GM12878 (cell line): ENCODE results near the gene GHDC. TPM values are rescaled to one million over a fixed set of nuclear protein-coding genes. Genes with fewer than 3 reads are reported as not detected.

ENCODE experiments used
- ASH2L ChIP-seq: fragments of 300-600, 200-600 bp; sonication (generic); IDR thresholded peaks from 2 replicates; pipeline ENCODE4 v1.6.1; 2017; ENCODE audit warnings: low read depth, mild to moderate bottlenecking, borderline replicate concordance
- ATF3 ChIP-seq: IDR thresholded peaks from 2 replicates; pipeline ENCODE4 v1.6.1; 2011; ENCODE audit warnings: low read depth, mild to moderate bottlenecking, low read length, moderate library complexity, borderline replicate concordance; ENCODE audit errors: extremely low read depth
- CBX3 ChIP-seq: fragments of 200-600 bp; sonication (generic); IDR thresholded peaks from 2 replicates; pipeline ENCODE4 v1.6.1; 2016; ENCODE audit warnings: low read depth, borderline replicate concordance
- CHD1 ChIP-seq: IDR thresholded peaks from 2 replicates; pipeline ENCODE4 v1.6.1; 2012; ENCODE audit warnings: low read depth, low read length, improper control_type of control experiment
- IKZF2 ChIP-seq, 2 experiments: fragments of 450-650 bp; IDR thresholded peaks; 2 replicates each; pipeline ENCODE4 v1.6.1; 2017; ENCODE audit warnings: mild to moderate bottlenecking in 2 of 2, moderate library complexity in 2 of 2
- KDM1A ChIP-seq: fragments of 200-600 bp; sonication (generic); IDR thresholded peaks from 2 replicates; pipeline ENCODE4 v1.6.1; 2016; ENCODE audit warnings: borderline replicate concordance
- MEF2B ChIP-seq: fragments of 450-650 bp; IDR thresholded peaks from 2 replicates; pipeline ENCODE4 v1.6.1; 2018; ENCODE audit warnings: mild to moderate bottlenecking, moderate library complexity; ENCODE audit not compliant: partially characterized antibody, poor library complexity, severe bottlenecking
- MLLT1 ChIP-seq: fragments of 450-650 bp; IDR thresholded peaks from 2 replicates; pipeline ENCODE4 v1.6.1; 2016; ENCODE audit warnings: mild to moderate bottlenecking
- MTA3 ChIP-seq: IDR thresholded peaks from 2 replicates; pipeline ENCODE4 v1.6.1; 2012; ENCODE audit warnings: low read length, inconsistent platforms, borderline replicate concordance
- MXI1 ChIP-seq: fragments of 150-350 bp; IDR thresholded peaks from 2 replicates; pipeline ENCODE4 v1.6.1; 2011; ENCODE audit warnings: low read depth, mild to moderate bottlenecking, inconsistent platforms, low read length, improper control_type of control experiment
- NFXL1 ChIP-seq: fragments of 450-650 bp; IDR thresholded peaks from 2 replicates; pipeline ENCODE4 v1.6.1; 2017; ENCODE audit warnings: antibody characterized with exemption, mild to moderate bottlenecking, borderline replicate concordance
- NFYA ChIP-seq: IDR thresholded peaks from 2 replicates; pipeline ENCODE4 v1.6.1; 2011; ENCODE audit warnings: low read depth, mild to moderate bottlenecking, low read length, improper control_type of control experiment, borderline replicate concordance
- RB1 ChIP-seq: fragments of 450-650 bp; formaldehyde crosslinking; IDR thresholded peaks from 2 replicates; pipeline ENCODE4 v1.6.1; 2017; ENCODE audit warnings: mild to moderate bottlenecking, borderline replicate concordance
- RELB ChIP-seq: fragments of 450-650 bp; IDR thresholded peaks from 2 replicates; pipeline ENCODE4 v1.6.1; 2017; ENCODE audit warnings: low read depth, mild to moderate bottlenecking, moderate library complexity
- SMAD1 ChIP-seq: fragments of 450-650 bp; IDR thresholded peaks from 2 replicates; pipeline ENCODE4 v1.6.1; 2018; ENCODE audit warnings: mild to moderate bottlenecking, low read depth; ENCODE audit not compliant: partially characterized antibody
- SMARCA5 ChIP-seq: fragments of 450-650 bp; IDR thresholded peaks from 2 replicates; pipeline ENCODE4 v1.6.1; 2017; ENCODE audit warnings: mild to moderate bottlenecking
- STAT1 ChIP-seq: fragments of 450-650 bp; conservative IDR thresholded peaks from 2 replicates; pipeline ENCODE4 v1.6.1; 2014; ENCODE audit warnings: antibody characterized with exemption, mild to moderate bottlenecking
- TAF1 ChIP-seq: IDR thresholded peaks from 2 replicates; pipeline ENCODE4 v1.6.1; 2011; ENCODE audit warnings: mild to moderate bottlenecking, low read depth, low read length, borderline replicate concordance
- TCF12 ChIP-seq: IDR thresholded peaks from 2 replicates; pipeline ENCODE4 v1.6.1; 2011; ENCODE audit warnings: low read depth, mild to moderate bottlenecking, low read length
- USF2 ChIP-seq: IDR thresholded peaks from 2 replicates; pipeline ENCODE4 v1.6.1; 2011; ENCODE audit warnings: low read depth, low read length, improper control_type of control experiment, borderline replicate concordance
- ZBTB4 ChIP-seq: fragments of 450-650 bp; formaldehyde crosslinking; IDR thresholded peaks from 2 replicates; pipeline ENCODE4 v1.4.0; 2022; ENCODE audit warnings: mild to moderate bottlenecking, moderate library complexity
- polyA plus RNA-seq, 11 experiments: library from polyadenylated mRNA; depleted of rRNA in 4 of 11; unstranded in 6 of 11; stranded (reverse) in 5 of 11; fragments of >200 nt; fragmentation: Nextera tagmentation in 4 of 11; fragmentation: Illumina TruSeq in 1 of 11; extraction: Ambion mirVana in 4 of 11; extraction: Trizol in 1 of 11; gene quantifications; 1 replicate in 1 of 11; 2 replicates in 10 of 11; pipeline versions ENCODE4 v1.2.1 to v1.2.3, GENCODE V29; 2011 to 2016; ENCODE audit warnings: inconsistent platforms in 2 of 11, missing spikeins in 2 of 11, low read depth in 1 of 11
- total RNA-seq, 4 experiments: library from RNA; depleted of rRNA in 3 of 4; stranded (reverse); fragments of >200 nt in 3 of 4; fragmentation: Illumina TruSeq in 1 of 4; extraction: Trizol in 1 of 4; gene quantifications; 2 replicates each; pipeline versions ENCODE4 v1.2.1 to v1.2.3, GENCODE V29; 2013 to 2021

Gene GHDC
- total and polyA plus RNA-seq, 10 of the 15 experiments (the other 5 are each of a cell fraction or from before 2014, with no cell fraction given), result 0.72 to 20.6 (median 12.9) TPM

GRCh38 chr17:42183741-42184711, 10.3 kb downstream of the GHDC start (continued):
- TF ChIP-seq MLLT1 (no peak), CHD1 (no peak), NFXL1 (no peak), TCF12 (no peak), MTA3 (no peak), SMARCA5 (peak; percentile 98), STAT1 (peak; percentile 74; the same call in 1 of the 2 replicates), ASH2L (no peak), SMAD1 (no peak), KDM1A (no peak), CBX3 (no peak), RB1 (peak; percentile 86; the same call in 1 of the 2 replicates), USF2 (no peak), RELB (0 out of 2 replicates have a peak, but pooled peaks have one; percentile 34), MEF2B (peak; percentile 18), NFYA (no peak), ATF3 (0 out of 2 replicates have a peak, but pooled peaks have one; percentile 11), ZBTB4 (CRISPR knock-in tag) (no peak), TAF1 (no peak), IKZF2 (IDR thresholded peaks at IDR 0.05) (peak in 1 of 2 experiments; percentile 28; a peak in 1 of 4 replicates), MXI1 (0 out of 2 replicates have a peak, but pooled peaks have one; percentile 64)
